GM12891 (cell line): ENCODE results near the gene MAP3K3.
A peak's percentile ranks its signal among the peaks of the same experiment; 100 is the strongest.

Experiments
- PAX5 ChIP-seq: IDR thresholded peaks from 2 replicates; pipeline ENCODE4 v1.6.1; 2011; ENCODE audit warnings: low read length, moderate library complexity, mild to moderate bottlenecking; ENCODE audit not compliant: insufficient read depth, severe bottlenecking
- POLR2A ChIP-seq: IDR thresholded peaks from 2 replicates; pipeline ENCODE4 v1.6.1; 2011; ENCODE audit warnings: low read depth, low read length, control low read depth
- POLR2AphosphoS5 ChIP-seq: IDR thresholded peaks from 2 replicates; pipeline ENCODE4 v1.6.1; 2011; ENCODE audit warnings: low read depth, low read length, control low read depth
- POU2F2 ChIP-seq: IDR thresholded peaks from 2 replicates; pipeline ENCODE4 v1.6.1; 2011; ENCODE audit warnings: low read depth, mild to moderate bottlenecking, control low read depth, low read length, moderate library complexity
- SPI1 ChIP-seq: IDR thresholded peaks from 2 replicates; pipeline ENCODE4 v1.6.1; 2011; ENCODE audit warnings: low read depth, low read length, control low read depth
- TAF1 ChIP-seq: IDR thresholded peaks from 2 replicates; pipeline ENCODE4 v1.6.1; 2011; ENCODE audit warnings: low read depth, low read length, control low read depth

DNA sequence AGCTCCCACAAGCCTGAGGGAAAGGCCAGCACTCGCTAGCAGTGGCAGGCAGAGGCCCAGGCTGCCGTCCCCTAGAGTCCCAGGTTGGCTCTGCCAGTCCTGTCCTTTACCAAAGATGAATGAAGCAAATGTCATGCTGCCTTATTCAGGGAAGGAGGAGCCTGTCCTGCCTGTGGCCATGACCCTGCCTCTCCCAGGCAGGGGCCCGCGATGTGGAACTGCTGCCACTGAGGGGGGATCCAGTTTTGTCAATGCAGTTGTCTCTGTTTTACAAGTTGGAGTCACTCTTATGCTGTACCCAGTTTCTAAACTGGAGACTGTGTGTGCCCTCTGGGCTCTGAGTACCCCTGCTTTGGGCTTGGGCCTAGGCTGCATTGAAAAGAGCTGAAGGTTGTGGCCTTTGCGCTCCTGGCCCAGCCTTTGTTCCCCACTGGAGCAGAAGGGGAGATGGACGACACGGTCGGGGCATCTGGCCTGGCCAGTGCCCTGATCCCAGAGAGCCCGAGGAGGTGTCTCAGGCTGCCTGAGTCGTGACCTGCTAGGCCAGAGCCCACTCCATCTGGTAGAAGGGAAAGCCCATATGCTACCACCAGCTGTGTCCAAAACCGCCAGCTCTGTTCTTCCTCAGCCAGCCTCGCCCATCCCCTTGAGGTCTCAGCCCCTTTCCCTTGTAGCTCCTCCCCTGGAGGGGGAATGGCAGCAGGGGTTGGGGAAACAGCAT is 72.2 kb downstream of the MAP3K3 start:
- TF ChIP-seq PAX5 = no peak
- no peak for TF ChIP-seq TAF1
- 0 out of 2 replicates have a peak, but pooled peaks have one; percentile 43 for TF ChIP-seq POLR2AphosphoS5
- peak; percentile 42; the same call in 1 of the 2 replicates for TF ChIP-seq POLR2A
- TF ChIP-seq SPI1 = no peak
- no peak for TF ChIP-seq POU2F2
